Body of pancreas (tissue), 4 donors: ENCODE data around the gene C19orf85.

ENCODE experiments used
- POLR2A ChIP-seq, 3 donors: fragments of 450-650 bp; IDR thresholded peaks; one replicate each; pipeline ENCODE4 v1.6.1; 2016; ENCODE audit warnings: antibody characterized with exemption in 3 of 3, mild to moderate bottlenecking in 2 of 3
- TF ChIP-seq, protein P1 (sequence below), 7 experiments: fragments of 450-650 bp in 4 of 7; fragments of 200-600 bp in 3 of 7; sonication (generic) in 3 of 7; IDR thresholded peaks; one replicate each; pipeline ENCODE4 v1.5.1; 2016 to 2019; ENCODE audit warnings: antibody characterized with exemption in 7 of 7

- TF ChIP-seq POLR2A (IDR thresholded peaks at IDR 0.05): no peak
- TF ChIP-seq, protein P1, sequence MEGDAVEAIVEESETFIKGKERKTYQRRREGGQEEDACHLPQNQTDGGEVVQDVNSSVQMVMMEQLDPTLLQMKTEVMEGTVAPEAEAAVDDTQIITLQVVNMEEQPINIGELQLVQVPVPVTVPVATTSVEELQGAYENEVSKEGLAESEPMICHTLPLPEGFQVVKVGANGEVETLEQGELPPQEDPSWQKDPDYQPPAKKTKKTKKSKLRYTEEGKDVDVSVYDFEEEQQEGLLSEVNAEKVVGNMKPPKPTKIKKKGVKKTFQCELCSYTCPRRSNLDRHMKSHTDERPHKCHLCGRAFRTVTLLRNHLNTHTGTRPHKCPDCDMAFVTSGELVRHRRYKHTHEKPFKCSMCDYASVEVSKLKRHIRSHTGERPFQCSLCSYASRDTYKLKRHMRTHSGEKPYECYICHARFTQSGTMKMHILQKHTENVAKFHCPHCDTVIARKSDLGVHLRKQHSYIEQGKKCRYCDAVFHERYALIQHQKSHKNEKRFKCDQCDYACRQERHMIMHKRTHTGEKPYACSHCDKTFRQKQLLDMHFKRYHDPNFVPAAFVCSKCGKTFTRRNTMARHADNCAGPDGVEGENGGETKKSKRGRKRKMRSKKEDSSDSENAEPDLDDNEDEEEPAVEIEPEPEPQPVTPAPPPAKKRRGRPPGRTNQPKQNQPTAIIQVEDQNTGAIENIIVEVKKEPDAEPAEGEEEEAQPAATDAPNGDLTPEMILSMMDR (IDR thresholded peaks at IDR 0.05): no peak
Observed at GRCh38 chr19:55482967-55483705, 18.6 kb upstream of the C19orf85 start.
